Measurements from ENCODE around the gene CEACAM4. TPM values are rescaled to one million over a fixed set of nuclear protein-coding genes. Genes with fewer than 3 reads are reported as not detected.
"Not testable (repeated sequence)": the region's sequence is repeated elsewhere in the genome, so short reads cannot be mapped to it uniquely, and the experiment has no call there.

The CEACAM4 gene
- total RNA-seq = 1 to 10 TPM in 1 of 2 donors, under 1 TPM in 1; 0.84 to 1.8 TPM
- polyA plus RNA-seq = under 1 TPM in 1 of 2 donors, not detected in 1; 0.51 TPM
- long read RNA-seq, donor 1, partial matches to known transcripts = 0 of 3 reads
- long read RNA-seq, donor 1, other reads (novel, unspliced or antisense) = 3 of 3 reads
- long read RNA-seq, donor 2, partial matches to known transcripts = 0 of 3 reads
- long read RNA-seq, donor 2, other reads (novel, unspliced or antisense) = 3 of 3 reads

DNA sequence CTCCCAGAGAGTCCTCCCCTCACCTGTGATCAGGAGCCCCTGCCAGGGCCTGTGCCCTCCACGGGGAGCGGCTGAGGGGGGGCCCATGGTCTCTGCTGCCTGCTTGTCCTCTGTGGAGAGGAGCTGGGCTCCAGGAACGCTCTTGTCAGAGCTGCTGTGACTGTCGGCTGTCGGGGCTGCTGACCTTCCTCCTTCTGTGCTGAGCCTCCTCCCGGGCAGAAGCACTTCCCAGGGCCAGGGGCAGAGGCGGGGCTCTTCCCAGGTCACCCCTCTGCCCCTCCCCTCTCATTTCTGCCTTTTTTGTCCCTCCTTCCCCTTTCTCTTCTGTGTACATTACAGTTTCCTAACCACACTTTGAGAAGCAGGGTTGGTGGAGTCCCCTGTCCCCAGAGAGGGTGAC lies at the start of gene CEACAM4:
Gene CEACAM4, minus strand, starts transcription at position 198 of the 400 bp plus-strand sequence. Its CDS starts 111 bp downstream, at position 87.
- Histone ChIP-seq H3K9me3 (ENCODE audit: control insufficient read depth, low read length) (no peaks in the 10 kb centered on the region), H3K27me3 (ENCODE audit: control insufficient read depth in 1 of 2, insufficient read depth in 2 of 2, low read length in 1 of 2) (no peaks in the 10 kb centered on the region), H3K27ac (ENCODE audit: low read depth in 1 of 2, low read length in 2 of 2) (no peak within 1 kb of the TSS), H3K4me3 (ENCODE audit: low read length in 2 of 2) (no peak within 1 kb of the TSS), H3K4me1 (ENCODE audit: control insufficient read depth in 1 of 2, insufficient read depth in 2 of 2, low read length in 2 of 2) (no peaks in the 10 kb centered on the region), H3K36me3 (ENCODE audit: control insufficient read depth in 1 of 2, insufficient read depth in 2 of 2, low read length in 1 of 2) (no peaks in the 10 kb centered on the region)
- peak in 1 of 2 donors; percentile 72 for DNase-seq
- 35 to 38% methylated on average over 7 of the region's 7 CpGs for WGBS, 2 donors
- peak; percentile 54 for ATAC-seq (ENCODE audit: low FRiP score)
- intact Hi-C loops (cut with DNase I) = no loop called here

DNA sequence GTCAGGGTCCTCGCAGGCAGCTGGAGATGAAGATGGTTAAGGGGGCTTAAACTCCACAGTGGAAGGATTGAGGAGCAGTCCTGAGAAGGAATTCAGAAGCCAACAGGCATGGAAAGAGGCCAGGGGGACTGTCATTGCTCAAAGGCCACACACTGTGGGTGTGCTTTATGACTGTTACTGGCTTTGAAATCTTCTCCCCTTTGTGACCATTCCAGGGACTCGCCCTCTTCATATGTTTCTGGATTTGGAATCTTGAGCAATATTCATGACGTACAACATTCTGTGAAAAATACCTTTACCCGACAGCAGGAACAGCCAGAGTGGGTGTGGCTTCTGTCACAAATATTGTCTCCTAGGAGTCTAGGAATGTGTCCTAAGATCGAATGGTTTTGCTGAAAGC lies 44.6 kb upstream of the CEACAM4 start:
- Histone ChIP-seq H3K4me1 (ENCODE audit: control insufficient read depth in 1 of 2, insufficient read depth in 2 of 2, low read length in 2 of 2) (no peaks in the 10 kb centered on the region), H3K27ac (ENCODE audit: low read depth in 1 of 2, low read length in 2 of 2) (no peak overlapping the region), H3K4me3 (ENCODE audit: low read length in 2 of 2) (no peak overlapping the region), H3K9me3 (ENCODE audit: control insufficient read depth, low read length) (no peaks in the 10 kb centered on the region), H3K27me3 (ENCODE audit: control insufficient read depth in 1 of 2, insufficient read depth in 2 of 2, low read length in 1 of 2) (peaks cover 0 to 4% of the 10 kb centered on the region in 2 donors), H3K36me3 (ENCODE audit: control insufficient read depth in 1 of 2, insufficient read depth in 2 of 2, low read length in 1 of 2) (no peaks in the 10 kb centered on the region)
- 68 to 72% methylated on average over 5 of the region's 5 CpGs for WGBS, 2 donors
- DNase-seq (no peak), ATAC-seq (ENCODE audit: low FRiP score) (no peak)
- intact Hi-C loops (cut with DNase I) = no loop called here

DNA sequence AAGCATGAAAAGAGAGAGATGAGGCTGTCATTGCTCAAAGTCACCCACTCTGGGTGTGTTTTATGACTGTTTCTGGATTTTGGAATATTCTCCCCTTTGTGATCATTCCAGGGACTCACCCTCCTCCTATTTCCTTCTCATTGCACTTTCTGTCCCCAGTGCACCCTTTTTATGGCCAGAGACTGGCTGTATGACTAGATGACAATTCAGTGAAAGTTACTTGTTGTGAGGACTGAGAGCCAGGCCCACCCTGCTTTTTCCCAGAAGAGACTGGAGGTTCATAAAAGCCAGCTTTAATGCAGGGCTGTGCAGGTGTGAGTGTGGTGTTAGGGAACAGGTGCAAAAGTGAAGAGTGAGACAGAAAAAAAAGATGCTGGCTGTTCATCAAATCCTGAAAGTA lies 43.9 kb upstream of the CEACAM4 start:
- DNase-seq (no peak), ATAC-seq (ENCODE audit: low FRiP score) (no peak)
- Histone ChIP-seq H3K4me3 (ENCODE audit: low read length in 2 of 2) (no peak overlapping the region), H3K27ac (ENCODE audit: low read depth in 1 of 2, low read length in 2 of 2) (no peak overlapping the region), H3K4me1 (ENCODE audit: control insufficient read depth in 1 of 2, insufficient read depth in 2 of 2, low read length in 2 of 2) (no peaks in the 10 kb centered on the region), H3K27me3 (ENCODE audit: control insufficient read depth in 1 of 2, insufficient read depth in 2 of 2, low read length in 1 of 2) (peaks cover 0 to 4% of the 10 kb centered on the region in 2 donors), H3K36me3 (ENCODE audit: control insufficient read depth in 1 of 2, insufficient read depth in 2 of 2, low read length in 1 of 2) (no peaks in the 10 kb centered on the region), H3K9me3 (ENCODE audit: control insufficient read depth, low read length) (peaks cover 4% of the 10 kb centered on the region)
- intact Hi-C loops (cut with DNase I) = no loop called here

DNA sequence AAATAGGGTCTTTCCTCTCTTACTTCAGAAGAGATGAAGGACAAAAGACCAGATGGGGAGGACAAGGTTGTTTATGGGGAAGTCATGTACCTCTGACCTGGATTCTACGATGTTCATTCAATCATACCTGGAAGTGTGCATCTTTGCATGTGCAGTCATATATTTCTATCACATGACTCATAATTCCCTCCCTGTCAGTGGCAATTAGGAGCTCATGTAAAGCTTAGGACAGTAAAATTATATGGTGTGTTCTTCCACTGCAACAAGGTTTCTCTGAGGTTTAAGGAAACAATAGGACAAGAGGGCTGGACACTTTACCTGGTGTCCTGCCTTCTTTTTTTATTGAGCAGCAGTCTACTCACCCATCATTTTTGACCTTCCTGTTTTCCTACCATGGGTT lies 41.4 kb upstream of the CEACAM4 start:
- H3K4me1 ChIP-seq (ENCODE audit: control insufficient read depth in 1 of 2, insufficient read depth in 2 of 2, low read length in 2 of 2) = no peaks in the 10 kb centered on the region
- 63 to 67% methylated on average over 1 of the region's 1 CpG for WGBS, 2 donors
- no peaks in the 10 kb centered on the region for H3K36me3 ChIP-seq (ENCODE audit: control insufficient read depth in 1 of 2, insufficient read depth in 2 of 2, low read length in 1 of 2)
- H3K27me3 ChIP-seq (ENCODE audit: control insufficient read depth in 1 of 2, insufficient read depth in 2 of 2, low read length in 1 of 2) = peaks cover 0 to 2% of the 10 kb centered on the region in 2 donors
- H3K27ac ChIP-seq (ENCODE audit: low read depth in 1 of 2, low read length in 2 of 2) = no peak overlapping the region
- intact Hi-C loops (cut with DNase I) = no loop called here
- DNase-seq = no peak
- no peak overlapping the region for H3K4me3 ChIP-seq (ENCODE audit: low read length in 2 of 2)
- H3K9me3 ChIP-seq (ENCODE audit: control insufficient read depth, low read length) = peaks cover 4% of the 10 kb centered on the region
- no peak for ATAC-seq (ENCODE audit: low FRiP score)

DNA sequence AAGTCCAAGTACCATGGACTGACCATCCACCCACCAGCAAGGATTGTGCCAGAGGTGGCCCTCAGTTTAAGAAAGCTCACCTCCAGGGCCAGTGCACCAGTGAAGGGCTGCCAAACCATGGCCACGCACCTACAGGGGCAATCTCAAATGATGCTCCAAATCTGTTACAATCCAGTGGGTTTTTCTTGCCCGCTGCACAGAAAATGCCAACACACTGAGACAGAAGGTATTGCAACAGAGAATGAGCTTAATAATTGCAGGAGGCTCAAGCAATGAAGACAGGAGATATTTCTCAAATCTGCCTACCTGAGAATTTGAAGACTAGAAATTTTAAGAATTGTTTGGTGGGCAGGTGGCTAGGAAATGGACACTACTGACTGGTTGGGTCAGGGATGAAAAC lies 39.2 kb upstream of the CEACAM4 start:
- intact Hi-C loops (cut with DNase I) = no loop called here
- WGBS, 2 donors = 65 to 72% methylated on average over 2 of the region's 2 CpGs
- ATAC-seq (ENCODE audit: low FRiP score) = no peak

DNA sequence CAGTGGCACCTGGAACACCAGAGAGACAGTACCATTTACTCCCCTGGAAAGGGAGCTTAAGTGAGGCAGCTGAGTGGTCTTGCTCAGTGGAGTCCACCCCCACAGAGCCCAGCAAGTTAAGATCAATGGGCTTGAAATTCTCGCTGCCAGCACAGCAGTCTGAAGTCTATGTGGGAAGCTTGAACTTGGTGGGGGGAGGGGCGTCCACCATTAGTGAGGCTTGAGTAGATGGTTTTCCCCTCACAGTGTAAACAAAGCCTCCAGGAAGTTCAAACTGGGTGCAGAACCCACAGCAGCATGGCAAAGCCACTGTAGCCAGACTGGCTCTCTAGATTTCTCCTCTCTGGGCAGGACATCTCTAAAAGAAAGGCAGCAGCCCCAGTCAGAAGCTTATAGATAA lies 30.3 kb upstream of the CEACAM4 start:
- no peaks in the 10 kb centered on the region for H3K27me3 ChIP-seq (ENCODE audit: control insufficient read depth in 1 of 2, insufficient read depth in 2 of 2, low read length in 1 of 2)
- no peaks in the 10 kb centered on the region for H3K4me1 ChIP-seq (ENCODE audit: control insufficient read depth in 1 of 2, insufficient read depth in 2 of 2, low read length in 2 of 2)
- intact Hi-C loops (cut with DNase I) = no loop called here
- DNase-seq = no peak
- H3K36me3 ChIP-seq (ENCODE audit: control insufficient read depth in 1 of 2, insufficient read depth in 2 of 2, low read length in 1 of 2) = no peaks in the 10 kb centered on the region
- no peak overlapping the region for H3K4me3 ChIP-seq (ENCODE audit: low read length in 2 of 2)
- ATAC-seq (ENCODE audit: low FRiP score) = no peak
- peaks cover 6% of the 10 kb centered on the region for H3K9me3 ChIP-seq (ENCODE audit: control insufficient read depth, low read length)
- 31 to 40% methylated on average over 2 of the region's 2 CpGs for WGBS, 2 donors
- no peak overlapping the region for H3K27ac ChIP-seq (ENCODE audit: low read depth in 1 of 2, low read length in 2 of 2)

More for the DNA sequence above, 39.2 kb upstream of the CEACAM4 start:
- Histone ChIP-seq H3K36me3 (ENCODE audit: control insufficient read depth in 1 of 2, insufficient read depth in 2 of 2, low read length in 1 of 2) (no peaks in the 10 kb centered on the region), H3K4me1 (ENCODE audit: control insufficient read depth in 1 of 2, insufficient read depth in 2 of 2, low read length in 2 of 2) (no peaks in the 10 kb centered on the region), H3K4me3 (ENCODE audit: low read length in 2 of 2) (no peak overlapping the region), H3K27me3 (ENCODE audit: control insufficient read depth in 1 of 2, insufficient read depth in 2 of 2, low read length in 1 of 2) (peaks cover 0 to 2% of the 10 kb centered on the region in 2 donors), H3K9me3 (ENCODE audit: control insufficient read depth, low read length) (peaks cover 4% of the 10 kb centered on the region), H3K27ac (ENCODE audit: low read depth in 1 of 2, low read length in 2 of 2) (no peak overlapping the region)
- DNase-seq = no peak

DNA sequence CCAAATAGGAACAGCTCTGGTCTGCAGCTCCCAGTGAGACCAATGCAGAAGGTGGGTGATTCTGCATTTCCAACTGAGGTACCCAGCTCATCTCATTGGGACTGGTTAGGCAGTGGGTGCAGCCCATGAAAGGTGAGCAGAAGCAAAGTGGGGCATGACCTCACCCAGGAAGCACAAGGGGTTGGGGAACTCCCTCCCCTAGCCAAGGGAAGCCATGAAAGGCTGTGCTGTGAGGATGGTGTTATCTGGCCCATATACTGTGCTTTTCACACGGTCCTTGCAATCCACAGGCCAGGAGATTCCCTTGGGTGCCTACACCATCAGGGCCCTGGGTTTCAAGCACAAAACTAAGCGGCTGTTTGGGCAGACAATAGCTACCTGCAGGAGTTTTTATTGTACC lies 29.9 kb upstream of the CEACAM4 start:
- H3K27ac ChIP-seq (ENCODE audit: low read depth in 1 of 2, low read length in 2 of 2); intact Hi-C loops (cut with DNase I); H3K4me1 ChIP-seq (ENCODE audit: control insufficient read depth in 1 of 2, insufficient read depth in 2 of 2, low read length in 2 of 2); H3K4me3 ChIP-seq (ENCODE audit: low read length in 2 of 2); H3K9me3 ChIP-seq (ENCODE audit: control insufficient read depth, low read length); DNase-seq; H3K27me3 ChIP-seq (ENCODE audit: control insufficient read depth in 1 of 2, insufficient read depth in 2 of 2, low read length in 1 of 2); ATAC-seq (ENCODE audit: low FRiP score); H3K36me3 ChIP-seq (ENCODE audit: control insufficient read depth in 1 of 2, insufficient read depth in 2 of 2, low read length in 1 of 2): not testable (repeated sequence)
- 42 to 47% methylated on average over 2 of the region's 2 CpGs for WGBS, 2 donors

DNA sequence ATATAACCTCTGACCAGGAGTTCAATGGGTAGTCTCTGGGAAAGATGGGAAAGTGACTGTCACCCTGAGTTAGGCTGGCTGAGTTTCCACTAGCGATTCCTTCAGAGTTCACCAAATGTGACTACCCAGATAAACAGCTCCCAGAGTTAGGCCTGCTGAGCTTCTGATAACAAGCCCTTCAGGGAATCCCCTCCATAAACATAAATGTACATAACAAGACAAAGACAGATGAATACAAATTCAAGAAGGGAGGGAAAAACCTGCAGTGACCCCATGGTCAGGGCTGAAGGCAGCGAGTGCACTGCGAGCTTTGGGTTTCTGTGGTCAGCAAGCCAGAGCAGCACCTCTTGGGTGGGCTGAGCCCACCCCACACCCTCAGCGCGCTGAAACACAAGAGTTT lies 25.4 kb upstream of the CEACAM4 start:
- no peak overlapping the region for H3K27ac ChIP-seq (ENCODE audit: low read depth in 1 of 2, low read length in 2 of 2)
- DNase-seq (no peak), ATAC-seq (ENCODE audit: low FRiP score) (no peak)
- intact Hi-C loops (cut with DNase I) = no loop called here
- peaks cover 8% of the 10 kb centered on the region for H3K9me3 ChIP-seq (ENCODE audit: control insufficient read depth, low read length)
- H3K4me3 ChIP-seq (ENCODE audit: low read length in 2 of 2) = no peak overlapping the region
- H3K4me1 ChIP-seq (ENCODE audit: control insufficient read depth in 1 of 2, insufficient read depth in 2 of 2, low read length in 2 of 2) = no peaks in the 10 kb centered on the region
- WGBS, 2 donors = 57 to 63% methylated on average over 5 of the region's 5 CpGs
- no peaks in the 10 kb centered on the region for H3K36me3 ChIP-seq (ENCODE audit: control insufficient read depth in 1 of 2, insufficient read depth in 2 of 2, low read length in 1 of 2)
- H3K27me3 ChIP-seq (ENCODE audit: control insufficient read depth in 1 of 2, insufficient read depth in 2 of 2, low read length in 1 of 2) = no peaks in the 10 kb centered on the region

DNA sequence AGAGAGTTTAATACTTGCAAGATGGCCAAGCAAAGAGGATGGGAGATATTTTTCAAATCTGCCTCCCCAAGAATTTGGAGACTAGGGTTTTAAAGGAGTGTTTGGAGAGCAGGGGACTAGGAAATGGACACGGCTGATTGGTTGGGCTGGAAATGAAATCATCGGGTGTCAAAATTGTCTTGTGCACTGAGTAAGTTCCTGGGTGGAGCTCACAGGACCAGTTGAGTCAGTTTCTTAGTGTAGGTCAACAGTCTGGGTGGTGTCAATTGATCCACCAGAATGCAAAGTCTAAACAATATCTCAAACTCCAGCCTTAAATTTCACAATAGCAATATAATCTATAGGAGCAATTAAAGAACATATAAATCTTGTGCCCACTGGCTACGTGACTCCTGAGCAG lies 23.0 kb upstream of the CEACAM4 start:
- Histone ChIP-seq H3K4me3 (ENCODE audit: low read length in 2 of 2) (no peak overlapping the region), H3K27me3 (ENCODE audit: control insufficient read depth in 1 of 2, insufficient read depth in 2 of 2, low read length in 1 of 2) (no peaks in the 10 kb centered on the region), H3K4me1 (ENCODE audit: control insufficient read depth in 1 of 2, insufficient read depth in 2 of 2, low read length in 2 of 2) (no peaks in the 10 kb centered on the region), H3K9me3 (ENCODE audit: control insufficient read depth, low read length) (peaks cover 8% of the 10 kb centered on the region), H3K27ac (ENCODE audit: low read depth in 1 of 2, low read length in 2 of 2) (no peak overlapping the region), H3K36me3 (ENCODE audit: control insufficient read depth in 1 of 2, insufficient read depth in 2 of 2, low read length in 1 of 2) (no peaks in the 10 kb centered on the region)
- no peak for DNase-seq
- ATAC-seq (ENCODE audit: low FRiP score) = no peak
- WGBS, 2 donors = 60 to 73% methylated on average over 3 of the region's 3 CpGs
- intact Hi-C loops (cut with DNase I) = no loop called here
